Astrocyte (in vitro differentiated cells and primary cell): ENCODE results near the gene FAAP100. TPM values are rescaled to one million over a fixed set of nuclear protein-coding genes. Genes with fewer than 3 reads are reported as not detected.

Source experiments
- DNase-seq: peaks from one replicate; pipeline ENCODE4 v3.0.0-alpha.2; 2010; ENCODE audit warnings: low read depth
- FAIRE-seq: peaks from 2 replicates; lab custom pipeline; 2011; peaks lifted over from hg19 to GRCh38; lab: Jason Lieb, UNC
- H2AFZ ChIP-seq: 2 replicates; pipeline ENCODE4 v1.6.0; 2012; ENCODE audit warnings: low read depth, low read length, inconsistent platforms
- H3K27ac ChIP-seq: 2 replicates; pipeline ENCODE4 v1.5.1; 2011; ENCODE audit warnings: low read depth, low read length, inconsistent platforms
- H3K27me3 ChIP-seq: 2 replicates; pipeline ENCODE4 v1.6.0; 2011; ENCODE audit warnings: low read length, inconsistent platforms; ENCODE audit not compliant: insufficient read depth
- H3K36me3 ChIP-seq: 2 replicates; pipeline ENCODE4 v1.5.1; 2011; ENCODE audit warnings: low read length, inconsistent platforms; ENCODE audit not compliant: insufficient read depth
- H3K4me1 ChIP-seq: 2 replicates; pipeline ENCODE4 v1.5.1; 2011; ENCODE audit warnings: low read length, inconsistent platforms; ENCODE audit not compliant: insufficient read depth
- H3K4me2 ChIP-seq: 2 replicates; pipeline ENCODE4 v1.6.0; 2012; ENCODE audit warnings: low read length, inconsistent platforms
- H3K4me3 ChIP-seq: 2 replicates; pipeline ENCODE4 v1.5.1; 2011; ENCODE audit warnings: low read depth, mild to moderate bottlenecking, low read length, inconsistent platforms; ENCODE audit not compliant: insufficient read depth
- H3K79me2 ChIP-seq: 2 replicates; pipeline ENCODE4 v1.6.0; 2012; ENCODE audit warnings: mild to moderate bottlenecking, low read length, inconsistent platforms; ENCODE audit not compliant: insufficient read depth
- H3K9ac ChIP-seq: 2 replicates; pipeline ENCODE4 v1.6.0; 2012; ENCODE audit warnings: mild to moderate bottlenecking, low read length, inconsistent platforms
- H3K9me3 ChIP-seq: 2 replicates; pipeline ENCODE4 v1.5.1; 2012; ENCODE audit warnings: low read depth, mild to moderate bottlenecking, low read length, inconsistent platforms; ENCODE audit not compliant: insufficient read depth
- H4K20me1 ChIP-seq: 2 replicates; pipeline ENCODE4 v1.6.0; 2012; ENCODE audit warnings: low read length, inconsistent platforms; ENCODE audit not compliant: insufficient read depth
- H3K27ac Mint-ChIP-seq: one replicate; pipeline ENCODE4 v1.8.0; 2021; ENCODE audit warnings: mild to moderate bottlenecking, mixed read lengths; ENCODE audit not compliant: unreplicated experiment
- H3K27me3 Mint-ChIP-seq: one replicate; pipeline ENCODE4 v1.8.0; 2021; ENCODE audit warnings: low read depth, mixed read lengths; ENCODE audit not compliant: unreplicated experiment
- H3K36me3 Mint-ChIP-seq: one replicate; pipeline ENCODE4 v1.8.0; 2021; ENCODE audit warnings: low read depth, mixed read lengths; ENCODE audit not compliant: unreplicated experiment
- H3K4me1 Mint-ChIP-seq: one replicate; pipeline ENCODE4 v1.8.0; 2021; ENCODE audit warnings: low read depth, mixed read lengths; ENCODE audit not compliant: unreplicated experiment
- H3K4me3 Mint-ChIP-seq: one replicate; pipeline ENCODE4 v1.8.0; 2021; ENCODE audit warnings: mild to moderate bottlenecking, moderate library complexity, mixed read lengths; ENCODE audit not compliant: unreplicated experiment
- H3K9me3 Mint-ChIP-seq: one replicate; pipeline ENCODE4 v1.8.0; 2021; ENCODE audit warnings: mild to moderate bottlenecking, mixed read lengths; ENCODE audit not compliant: unreplicated experiment
- CTCF ChIP-seq: IDR thresholded peaks from 2 replicates; pipeline ENCODE4 v1.5.1; 2011; ENCODE audit warnings: low read depth, mild to moderate bottlenecking, inconsistent platforms, low read length, moderate library complexity; ENCODE audit not compliant: insufficient read depth
- EZH2 ChIP-seq: IDR thresholded peaks from 2 replicates; pipeline ENCODE4 v1.6.1; 2012; ENCODE audit warnings: mild to moderate bottlenecking, low read length, inconsistent platforms; ENCODE audit not compliant: insufficient read depth
- total RNA-seq: library from RNA; stranded (reverse); gene quantifications from 2 replicates; pipeline ENCODE4 v1.2.1, GENCODE V29; 2021

Gene FAAP100
- total RNA-seq, 1 donor from 2014 or later: 38.9 TPM

- Histone ChIP-seq H3K79me2 (peaks cover 36% of the 10 kb centered on the region), H2AFZ (no peak overlapping the region), H3K4me3 (no peak overlapping the region), H3K27me3 (no peaks in the 10 kb centered on the region), H3K9me3 (no peaks in the 10 kb centered on the region), H3K9ac (no peak overlapping the region), H3K27ac (no peak overlapping the region), H4K20me1 (peaks cover 20% of the 10 kb centered on the region), H3K4me1 (peaks cover 41% of the 10 kb centered on the region), H3K4me2 (no peak overlapping the region), H3K36me3 (peaks cover 24% of the 10 kb centered on the region)
- H3K9me3 Mint-ChIP-seq: no peaks in the 10 kb centered on the region
- no peak overlapping the region for H3K4me3 Mint-ChIP-seq
- peaks cover 25% of the 10 kb centered on the region for H3K36me3 Mint-ChIP-seq
- no peaks in the 10 kb centered on the region for H3K27me3 Mint-ChIP-seq
- H3K4me1 Mint-ChIP-seq: peaks cover 45% of the 10 kb centered on the region
- no peak for DNase-seq
- TF ChIP-seq CTCF (peak; percentile 16), EZH2 (no peak)
- no peak for FAIRE-seq
- H3K27ac Mint-ChIP-seq: no peak overlapping the region
These were observed 7.0 kb upstream of the FAAP100 start for GRCh38 chr17:81558941-81559806.

- Mint-ChIP-seq H3K9me3 (no peaks in the 10 kb centered on the region), H3K36me3 (peaks cover 23% of the 10 kb centered on the region), H3K4me1 (peaks cover 48% of the 10 kb centered on the region), H3K4me3 (no peak overlapping the region), H3K27ac (no peak overlapping the region), H3K27me3 (no peaks in the 10 kb centered on the region)
- Histone ChIP-seq H3K9me3 (no peaks in the 10 kb centered on the region), H4K20me1 (peaks cover 23% of the 10 kb centered on the region), H3K36me3 (peaks cover 20% of the 10 kb centered on the region), H3K4me1 (peaks cover 52% of the 10 kb centered on the region), H3K4me2 (no peak overlapping the region), H3K9ac (no peak overlapping the region), H3K27me3 (no peaks in the 10 kb centered on the region), H3K79me2 (peaks cover 30% of the 10 kb centered on the region), H3K27ac (no peak overlapping the region), H3K4me3 (no peak overlapping the region), H2AFZ (no peak overlapping the region)
- DNase-seq: no peak
- no peak for TF ChIP-seq EZH2
- no peak for TF ChIP-seq CTCF
- no peak for FAIRE-seq
These were observed 5.9 kb upstream of the FAAP100 start for GRCh38 chr17:81558115-81558468.
